Measurements from ENCODE around the gene BPI. TPM values are rescaled to one million over a fixed set of nuclear protein-coding genes. Genes with fewer than 3 reads are reported as not detected.
"Not testable (repeated sequence)": the region's sequence is repeated elsewhere in the genome, so short reads cannot be mapped to it uniquely, and the experiment has no call there.

The BPI gene
- 0.40 TPM for total RNA-seq
- 1 to 10 TPM in 3 of 8 donors, under 1 TPM in 5; 0.45 to 2.7 (median 0.86) TPM for polyA plus RNA-seq (ENCODE audit: insufficient read depth in 1 of 8, insufficient read length in 8 of 8, low replicate concordance in 1 of 8)
- long read RNA-seq, donor 1, result 0 reads
- long read RNA-seq, donor 2, result 0 reads
- long read RNA-seq, donor 3, result 0 reads
- long read RNA-seq, donor 4, result 0 reads
- long read RNA-seq, donor 5, result 0 reads
- long read RNA-seq, donor 6, result 0 reads
- long read RNA-seq, donor 7, result 0 reads
- long read RNA-seq, donor 8, result 0 reads
- long read RNA-seq, donor 9, result 0 reads
- long read RNA-seq, donor 10, result 0 reads
- long read RNA-seq, donor 11, result 0 reads

- Histone ChIP-seq H3K4me3 (ENCODE audit: low read length) (no peak within 1 kb of the TSS), H3K27me3 (ENCODE audit: control insufficient read depth, insufficient read depth, low read length) (peaks cover 9% of the 10 kb centered on the region), H3K27ac (ENCODE audit: low read length) (no peak within 1 kb of the TSS), H3K9me3 (replicated peaks; ENCODE audit: control insufficient read depth, low read depth, low read length) (no peaks in the 10 kb centered on the region), H3K4me1 (ENCODE audit: control insufficient read depth, insufficient read depth, low read length) (peaks cover 13% of the 10 kb centered on the region), H3K36me3 (ENCODE audit: control insufficient read depth, insufficient read depth, low read length) (no peaks in the 10 kb centered on the region)
- WGBS (ENCODE audit: insufficient coverage), result 36% methylated on average over 12 of the region's 21 CpGs
- peak; percentile 62 for DNase-seq
These were observed at the start of gene BPI for GRCh38 chr20:38303908-38304379. TSS of gene BPI (plus strand) at chr20:38304156. CDS start at chr20:38304224, 68 bp downstream.

GRCh38 chr20:38254621-38255020 is 49.3 kb upstream of the BPI start:
- H3K27ac ChIP-seq (ENCODE audit: low read length), result peak overlapping the region; percentile 55
- 92% methylated on average over 2 of the region's 4 CpGs for WGBS (ENCODE audit: insufficient coverage)

GRCh38 chr20:38255393-38255792 is 48.6 kb upstream of the BPI start:
- Histone ChIP-seq H3K9me3 (replicated peaks; ENCODE audit: control insufficient read depth, low read depth, low read length) (no peaks in the 10 kb centered on the region), H3K27me3 (ENCODE audit: control insufficient read depth, insufficient read depth, low read length) (peaks cover 16% of the 10 kb centered on the region), H3K27ac (ENCODE audit: low read length) (peak overlapping the region; percentile 85), H3K4me1 (ENCODE audit: control insufficient read depth, insufficient read depth, low read length) (peaks cover 42% of the 10 kb centered on the region), H3K4me3 (ENCODE audit: low read length) (no peak overlapping the region), H3K36me3 (ENCODE audit: control insufficient read depth, insufficient read depth, low read length) (no peaks in the 10 kb centered on the region)
- 37% methylated on average over 3 of the region's 5 CpGs for WGBS (ENCODE audit: insufficient coverage)
- peak; percentile 92 for DNase-seq

More at GRCh38 chr20:38254621-38255020, 49.3 kb upstream of the BPI start:
- H3K36me3 ChIP-seq (ENCODE audit: control insufficient read depth, insufficient read depth, low read length); DNase-seq; H3K9me3 ChIP-seq (replicated peaks; ENCODE audit: control insufficient read depth, low read depth, low read length); H3K27me3 ChIP-seq (ENCODE audit: control insufficient read depth, insufficient read depth, low read length); H3K4me3 ChIP-seq (ENCODE audit: low read length): not testable (repeated sequence)
- peaks cover 36% of the 10 kb centered on the region for H3K4me1 ChIP-seq (ENCODE audit: control insufficient read depth, insufficient read depth, low read length)

GRCh38 chr20:38256021-38256420 is 47.9 kb upstream of the BPI start:
- H3K9me3 ChIP-seq (replicated peaks; ENCODE audit: control insufficient read depth, low read depth, low read length), result no peaks in the 10 kb centered on the region
- H3K27me3 ChIP-seq (ENCODE audit: control insufficient read depth, insufficient read depth, low read length), result peaks cover 19% of the 10 kb centered on the region
- WGBS (ENCODE audit: insufficient coverage), result 85% methylated on average over 4 of the region's 4 CpGs
- peak overlapping the region; percentile 85 for H3K27ac ChIP-seq (ENCODE audit: low read length)
- no peak for DNase-seq
- H3K4me3 ChIP-seq (ENCODE audit: low read length), result no peak overlapping the region
- H3K4me1 ChIP-seq (ENCODE audit: control insufficient read depth, insufficient read depth, low read length), result peaks cover 45% of the 10 kb centered on the region
- H3K36me3 ChIP-seq (ENCODE audit: control insufficient read depth, insufficient read depth, low read length), result no peaks in the 10 kb centered on the region

GRCh38 chr20:38256966-38257365 is 47.0 kb upstream of the BPI start:
- peaks cover 45% of the 10 kb centered on the region for H3K4me1 ChIP-seq (ENCODE audit: control insufficient read depth, insufficient read depth, low read length)
- no CpG with 5 or more reads among the region's 2 CpGs for WGBS (ENCODE audit: insufficient coverage)
- DNase-seq, result no peak
- H3K4me3 ChIP-seq (ENCODE audit: low read length), result no peak overlapping the region
- H3K36me3 ChIP-seq (ENCODE audit: control insufficient read depth, insufficient read depth, low read length), result no peaks in the 10 kb centered on the region
- no peak overlapping the region for H3K27ac ChIP-seq (ENCODE audit: low read length)
- peaks cover 22% of the 10 kb centered on the region for H3K27me3 ChIP-seq (ENCODE audit: control insufficient read depth, insufficient read depth, low read length)
- no peaks in the 10 kb centered on the region for H3K9me3 ChIP-seq (replicated peaks; ENCODE audit: control insufficient read depth, low read depth, low read length)

- Histone ChIP-seq H3K4me1 (ENCODE audit: control insufficient read depth, insufficient read depth, low read length) (peaks cover 32% of the 10 kb centered on the region), H3K9me3 (replicated peaks; ENCODE audit: control insufficient read depth, low read depth, low read length) (no peaks in the 10 kb centered on the region), H3K36me3 (ENCODE audit: control insufficient read depth, insufficient read depth, low read length) (no peaks in the 10 kb centered on the region), H3K4me3 (ENCODE audit: low read length) (no peak overlapping the region), H3K27ac (ENCODE audit: low read length) (no peak overlapping the region), H3K27me3 (ENCODE audit: control insufficient read depth, insufficient read depth, low read length) (peaks cover 22% of the 10 kb centered on the region)
- DNase-seq, result no peak
- WGBS (ENCODE audit: insufficient coverage), result 94% methylated on average over 5 of the region's 7 CpGs
These were observed 45.3 kb upstream of the BPI start for GRCh38 chr20:38258545-38259215.

GRCh38 chr20:38260025-38260377 is 44.0 kb upstream of the BPI start:
- Histone ChIP-seq H3K4me1 (ENCODE audit: control insufficient read depth, insufficient read depth, low read length) (peaks cover 30% of the 10 kb centered on the region), H3K4me3 (ENCODE audit: low read length) (peak overlapping the region; percentile 47), H3K27ac (ENCODE audit: low read length) (peak overlapping the region; percentile 85), H3K9me3 (replicated peaks; ENCODE audit: control insufficient read depth, low read depth, low read length) (no peaks in the 10 kb centered on the region), H3K36me3 (ENCODE audit: control insufficient read depth, insufficient read depth, low read length) (no peaks in the 10 kb centered on the region), H3K27me3 (ENCODE audit: control insufficient read depth, insufficient read depth, low read length) (peaks cover 22% of the 10 kb centered on the region)
- DNase-seq, result peak; percentile 32
- WGBS (ENCODE audit: insufficient coverage), result 19% methylated on average over 3 of the region's 5 CpGs

- WGBS (ENCODE audit: insufficient coverage), result 1% methylated on average over 39 of the region's 65 CpGs
- H3K36me3 ChIP-seq (ENCODE audit: control insufficient read depth, insufficient read depth, low read length), result no peaks in the 10 kb centered on the region
- H3K27me3 ChIP-seq (ENCODE audit: control insufficient read depth, insufficient read depth, low read length), result peaks cover 22% of the 10 kb centered on the region
- H3K4me3 ChIP-seq (ENCODE audit: low read length), result peak within 1 kb of the TSS; percentile 47
- DNase-seq, result peak; percentile 57
- peaks cover 25% of the 10 kb centered on the region for H3K4me1 ChIP-seq (ENCODE audit: control insufficient read depth, insufficient read depth, low read length)
- no peaks in the 10 kb centered on the region for H3K9me3 ChIP-seq (replicated peaks; ENCODE audit: control insufficient read depth, low read depth, low read length)
- H3K27ac ChIP-seq (ENCODE audit: low read length), result peak within 1 kb of the TSS; percentile 85
These were observed 43.4 kb upstream of the BPI start, which contains the start of gene KIAA1755 for GRCh38 chr20:38260378-38261053. TSS of gene KIAA1755 (minus strand) at chr20:38260735. CDS start at chr20:38260500, 235 bp downstream.

- DNase-seq, result no peak
- Histone ChIP-seq H3K27me3 (ENCODE audit: control insufficient read depth, insufficient read depth, low read length) (peaks cover 22% of the 10 kb centered on the region), H3K9me3 (replicated peaks; ENCODE audit: control insufficient read depth, low read depth, low read length) (no peaks in the 10 kb centered on the region), H3K36me3 (ENCODE audit: control insufficient read depth, insufficient read depth, low read length) (no peaks in the 10 kb centered on the region), H3K4me3 (ENCODE audit: low read length) (peak overlapping the region; percentile 18), H3K27ac (ENCODE audit: low read length) (peak overlapping the region; percentile 54), H3K4me1 (ENCODE audit: control insufficient read depth, insufficient read depth, low read length) (peaks cover 19% of the 10 kb centered on the region)
- no CpG with 5 or more reads among the region's 8 CpGs for WGBS (ENCODE audit: insufficient coverage)
These were observed 42.9 kb upstream of the BPI start for GRCh38 chr20:38261054-38261390.

GRCh38 chr20:38262931-38263330 is 41.0 kb upstream of the BPI start:
- peaks cover 22% of the 10 kb centered on the region for H3K4me1 ChIP-seq (ENCODE audit: control insufficient read depth, insufficient read depth, low read length)
- H3K36me3 ChIP-seq (ENCODE audit: control insufficient read depth, insufficient read depth, low read length), result no peaks in the 10 kb centered on the region
- H3K4me3 ChIP-seq (ENCODE audit: low read length), result no peak overlapping the region
- no peak for DNase-seq
- no peak overlapping the region for H3K27ac ChIP-seq (ENCODE audit: low read length)
- H3K27me3 ChIP-seq (ENCODE audit: control insufficient read depth, insufficient read depth, low read length), result peaks cover 22% of the 10 kb centered on the region
- WGBS (ENCODE audit: insufficient coverage), result 54% methylated on average over 2 of the region's 6 CpGs
- H3K9me3 ChIP-seq (replicated peaks; ENCODE audit: control insufficient read depth, low read depth, low read length), result no peaks in the 10 kb centered on the region

Data from muscle of leg (tissue), 16 donors.